HEK293 (cell line): ENCODE data around the gene TMEM238L.

Experiments
- CTCF ChIA-PET: fragments of 350-600 bp; formaldehyde crosslinking; extraction: SDS; loops from one replicate; lab custom pipeline; 2021; ENCODE audit warnings: antibody characterized with exemption; lab: Yijun Ruan, JAX
- POLR2A ChIA-PET: fragments of 300-600 bp; formaldehyde crosslinking; extraction: SDS; loops from one replicate; lab custom pipeline; 2020; ENCODE audit warnings: antibody characterized with exemption, inconsistent platforms; lab: Yijun Ruan, JAX
- H3K27ac ChIP-seq: fragments of 200-500 bp; sonication (Bioruptor generic); 2 replicates; pipeline ENCODE4 v1.5.1; 2014; ENCODE audit warnings: low read depth, low read length, control low read depth, inconsistent platforms; ENCODE audit errors: extremely low read depth
- H3K36me3 ChIP-seq, 2 experiments: fragments of 200-500 bp in 1 of 2; sonication (Bioruptor generic) in 1 of 2; 1 replicate in 1 of 2; 2 replicates in 1 of 2; pipeline ENCODE4 v1.5.1; 2014 to 2017; ENCODE audit warnings: inconsistent platforms in 2 of 2, low read length in 2 of 2; ENCODE audit not compliant: control insufficient read depth in 2 of 2, insufficient read depth in 1 of 2
- H3K4me1 ChIP-seq: fragments of 200-500 bp; sonication (Bioruptor generic); 2 replicates; pipeline ENCODE4 v1.5.1; 2014; ENCODE audit warnings: mild to moderate bottlenecking, low read length, inconsistent platforms; ENCODE audit not compliant: control insufficient read depth, insufficient read depth
- H3K4me3 ChIP-seq: 2 replicates; pipeline ENCODE4 v1.5.1; 2011; ENCODE audit warnings: low read depth, mild to moderate bottlenecking, control low read depth, low read length, moderate library complexity
- H3K9me3 ChIP-seq: fragments of 200-500 bp; sonication (Bioruptor generic); 2 replicates; pipeline ENCODE4 v1.5.1; 2014; ENCODE audit warnings: low read depth, low read length, inconsistent platforms; ENCODE audit not compliant: control insufficient read depth, insufficient read depth
- OSR2 ChIP-seq: fragments of 450-650 bp; formaldehyde crosslinking; IDR thresholded peaks from 2 replicates; pipeline ENCODE4 v1.5.1; 2016; ENCODE audit warnings: missing biosample characterization, missing genetic modification characterization
- SCRT1 ChIP-seq: fragments of 450-650 bp; formaldehyde crosslinking; IDR thresholded peaks from 2 replicates; pipeline ENCODE4 v1.5.1; 2016; ENCODE audit warnings: missing biosample characterization, missing genetic modification characterization, borderline replicate concordance
- ZBTB1 ChIP-seq: fragments of 450-650 bp; formaldehyde crosslinking; IDR thresholded peaks from 2 replicates; pipeline ENCODE4 v1.5.1; 2016; ENCODE audit warnings: missing biosample characterization, missing genetic modification characterization
- ZBTB48 ChIP-seq: fragments of 450-650 bp; formaldehyde crosslinking; IDR thresholded peaks from 2 replicates; pipeline ENCODE4 v1.5.1; 2016; ENCODE audit warnings: missing biosample characterization, missing genetic modification characterization
- ZNF132 ChIP-seq: fragments of 450-650 bp; formaldehyde crosslinking; IDR thresholded peaks from 2 replicates; pipeline ENCODE4 v1.5.1; 2017; ENCODE audit warnings: missing biosample characterization, missing genetic modification characterization, borderline replicate concordance
- ZNF140 ChIP-seq: fragments of 450-650 bp; formaldehyde crosslinking; IDR thresholded peaks from 2 replicates; pipeline ENCODE4 v1.5.1; 2016; ENCODE audit warnings: missing biosample characterization, missing genetic modification characterization
- ZNF146 ChIP-seq: fragments of 450-650 bp; formaldehyde crosslinking; IDR thresholded peaks from 2 replicates; pipeline ENCODE4 v1.5.1; 2016; ENCODE audit warnings: missing biosample characterization, missing genetic modification characterization
- ZNF155 ChIP-seq: fragments of 450-650 bp; formaldehyde crosslinking; IDR thresholded peaks from 2 replicates; pipeline ENCODE4 v1.5.1; 2016; ENCODE audit warnings: missing biosample characterization, missing genetic modification characterization
- ZNF211 ChIP-seq: fragments of 450-650 bp; formaldehyde crosslinking; IDR thresholded peaks from 2 replicates; pipeline ENCODE4 v1.5.1; 2016; ENCODE audit warnings: low read depth, missing biosample characterization, missing genetic modification characterization
- ZNF37A ChIP-seq: fragments of 450-650 bp; IDR thresholded peaks from 2 replicates; pipeline ENCODE4 v1.5.1; 2018; ENCODE audit warnings: missing biosample characterization, missing genetic modification characterization
- ZNF558 ChIP-seq: fragments of 450-650 bp; formaldehyde crosslinking; IDR thresholded peaks from 2 replicates; pipeline ENCODE4 v1.5.1; 2016; ENCODE audit warnings: missing biosample characterization, missing genetic modification characterization
- ZNF571 ChIP-seq: fragments of 450-650 bp; formaldehyde crosslinking; IDR thresholded peaks from 2 replicates; pipeline ENCODE4 v1.5.0; 2017; ENCODE audit warnings: missing biosample characterization, missing genetic modification characterization
- ZNF600 ChIP-seq: fragments of 450-650 bp; formaldehyde crosslinking; IDR thresholded peaks from 2 replicates; pipeline ENCODE4 v1.5.1; 2016; ENCODE audit warnings: missing biosample characterization, missing genetic modification characterization
- ZNF629 ChIP-seq: fragments of 450-650 bp; formaldehyde crosslinking; IDR thresholded peaks from 2 replicates; pipeline ENCODE4 v1.5.1; 2017; ENCODE audit warnings: missing biosample characterization, missing genetic modification characterization
- ZNF654 ChIP-seq: fragments of 450-650 bp; formaldehyde crosslinking; IDR thresholded peaks from 2 replicates; pipeline ENCODE4 v1.5.1; 2016; ENCODE audit warnings: low read depth, missing biosample characterization, missing genetic modification characterization
- ZNF707 ChIP-seq: fragments of 450-650 bp; formaldehyde crosslinking; IDR thresholded peaks from 2 replicates; pipeline ENCODE4 v1.5.1; 2016; ENCODE audit warnings: missing biosample characterization, missing genetic modification characterization
- ZNF792 ChIP-seq: fragments of 450-650 bp; formaldehyde crosslinking; IDR thresholded peaks from 2 replicates; pipeline ENCODE4 v1.5.1; 2016; ENCODE audit warnings: missing biosample characterization, missing genetic modification characterization
- TF ChIP-seq, protein P1 (sequence below): fragments of 450-650 bp; formaldehyde crosslinking; IDR thresholded peaks from 2 replicates; pipeline ENCODE4 v1.5.1; 2016; ENCODE audit warnings: missing biosample characterization, missing genetic modification characterization
- TF ChIP-seq, protein P2 (sequence below): fragments of 450-650 bp; formaldehyde crosslinking; IDR thresholded peaks from 2 replicates; pipeline ENCODE4 v1.5.1; 2016; ENCODE audit warnings: missing biosample characterization, missing genetic modification characterization
- TF ChIP-seq, protein P3 (sequence below): fragments of 450-650 bp; formaldehyde crosslinking; IDR thresholded peaks from 2 replicates; pipeline ENCODE4 v1.5.1; 2016; ENCODE audit warnings: missing biosample characterization, missing genetic modification characterization, borderline replicate concordance
- TF ChIP-seq, protein P4 (sequence below): fragments of 450-650 bp; formaldehyde crosslinking; IDR thresholded peaks from 2 replicates; pipeline ENCODE4 v1.5.1; 2016; ENCODE audit warnings: missing biosample characterization, missing genetic modification characterization, low read depth
- TF ChIP-seq, protein P5 (sequence below): fragments of 450-650 bp; formaldehyde crosslinking; IDR thresholded peaks from 2 replicates; pipeline ENCODE4; 2016; ENCODE audit warnings: missing biosample characterization, missing genetic modification characterization

The TMEM238L gene

DNA sequence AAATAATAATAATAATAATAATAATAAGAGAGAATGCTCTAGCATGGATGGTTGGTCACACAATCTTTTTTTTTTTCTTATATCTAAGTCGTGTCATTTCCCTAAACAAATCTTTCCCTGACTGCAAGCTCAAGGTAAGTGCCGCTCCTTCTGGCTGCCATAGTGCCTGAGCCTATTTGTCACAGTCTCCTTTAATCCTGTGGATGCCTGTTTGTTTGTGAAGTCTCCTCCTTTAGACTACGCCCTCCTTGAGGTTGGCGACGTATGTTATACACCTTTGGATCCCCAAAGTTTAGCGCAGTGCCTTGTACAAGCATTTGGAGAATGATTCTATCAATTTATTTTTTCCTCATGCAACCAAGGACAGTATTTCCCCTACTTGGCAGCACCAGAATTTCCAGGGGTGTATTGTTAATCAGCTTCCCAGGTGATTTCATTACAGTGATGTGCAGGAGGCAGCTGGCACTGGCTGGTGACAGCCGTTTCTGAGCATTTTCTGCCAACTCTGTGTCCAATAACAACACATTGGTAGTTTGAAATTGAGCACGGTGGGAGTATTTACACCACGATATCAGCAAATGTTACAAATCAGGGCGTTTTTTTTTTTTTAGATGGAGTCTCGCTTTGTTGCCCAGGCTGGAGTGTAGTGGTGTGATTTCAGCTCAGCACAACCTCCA, 26.6 kb downstream of the TMEM238L start (continued):
- TF ChIP-seq ZNF37A (tag by site-specific recombination): no peak
- no peak for TF ChIP-seq ZNF132
- TF ChIP-seq, protein P1, sequence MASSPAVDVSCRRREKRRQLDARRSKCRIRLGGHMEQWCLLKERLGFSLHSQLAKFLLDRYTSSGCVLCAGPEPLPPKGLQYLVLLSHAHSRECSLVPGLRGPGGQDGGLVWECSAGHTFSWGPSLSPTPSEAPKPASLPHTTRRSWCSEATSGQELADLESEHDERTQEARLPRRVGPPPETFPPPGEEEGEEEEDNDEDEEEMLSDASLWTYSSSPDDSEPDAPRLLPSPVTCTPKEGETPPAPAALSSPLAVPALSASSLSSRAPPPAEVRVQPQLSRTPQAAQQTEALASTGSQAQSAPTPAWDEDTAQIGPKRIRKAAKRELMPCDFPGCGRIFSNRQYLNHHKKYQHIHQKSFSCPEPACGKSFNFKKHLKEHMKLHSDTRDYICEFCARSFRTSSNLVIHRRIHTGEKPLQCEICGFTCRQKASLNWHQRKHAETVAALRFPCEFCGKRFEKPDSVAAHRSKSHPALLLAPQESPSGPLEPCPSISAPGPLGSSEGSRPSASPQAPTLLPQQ: no peak
- TF ChIP-seq, protein P2, sequence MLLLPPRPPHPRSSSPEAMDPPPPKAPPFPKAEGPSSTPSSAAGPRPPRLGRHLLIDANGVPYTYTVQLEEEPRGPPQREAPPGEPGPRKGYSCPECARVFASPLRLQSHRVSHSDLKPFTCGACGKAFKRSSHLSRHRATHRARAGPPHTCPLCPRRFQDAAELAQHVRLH (tag by site-specific recombination): no peak

DNA sequence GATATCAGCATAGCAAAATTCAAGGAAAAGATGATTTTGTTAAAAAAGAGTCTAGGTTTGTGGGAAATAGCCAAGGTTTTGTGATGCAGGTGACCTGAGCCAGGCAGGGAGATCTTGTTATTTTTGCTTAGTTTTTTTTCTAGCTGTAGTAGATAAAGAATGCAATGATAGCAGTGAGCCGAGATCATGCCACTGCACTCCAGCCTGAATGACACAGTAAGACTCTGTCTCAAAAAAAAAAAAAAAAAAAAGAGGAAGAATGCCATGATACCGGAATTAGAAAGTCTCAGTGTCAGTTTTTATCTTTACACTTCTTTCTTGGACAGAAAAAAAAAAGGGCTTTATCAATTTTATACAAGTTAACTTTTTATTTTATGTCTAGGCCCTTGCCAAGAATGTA, 27.5 kb downstream of the TMEM238L start:
- ChIA-PET POLR2A (no interaction called here), CTCF (no interaction called here)
- Histone ChIP-seq H3K36me3 (no peaks in the 10 kb centered on the region), H3K9me3 (no peaks in the 10 kb centered on the region), H3K4me1 (no peaks in the 10 kb centered on the region), H3K4me3 (no peak overlapping the region), H3K27ac (no peak overlapping the region)
- TF ChIP-seq ZNF146 (tag by site-specific recombination): no peak
- TF ChIP-seq, protein P3, sequence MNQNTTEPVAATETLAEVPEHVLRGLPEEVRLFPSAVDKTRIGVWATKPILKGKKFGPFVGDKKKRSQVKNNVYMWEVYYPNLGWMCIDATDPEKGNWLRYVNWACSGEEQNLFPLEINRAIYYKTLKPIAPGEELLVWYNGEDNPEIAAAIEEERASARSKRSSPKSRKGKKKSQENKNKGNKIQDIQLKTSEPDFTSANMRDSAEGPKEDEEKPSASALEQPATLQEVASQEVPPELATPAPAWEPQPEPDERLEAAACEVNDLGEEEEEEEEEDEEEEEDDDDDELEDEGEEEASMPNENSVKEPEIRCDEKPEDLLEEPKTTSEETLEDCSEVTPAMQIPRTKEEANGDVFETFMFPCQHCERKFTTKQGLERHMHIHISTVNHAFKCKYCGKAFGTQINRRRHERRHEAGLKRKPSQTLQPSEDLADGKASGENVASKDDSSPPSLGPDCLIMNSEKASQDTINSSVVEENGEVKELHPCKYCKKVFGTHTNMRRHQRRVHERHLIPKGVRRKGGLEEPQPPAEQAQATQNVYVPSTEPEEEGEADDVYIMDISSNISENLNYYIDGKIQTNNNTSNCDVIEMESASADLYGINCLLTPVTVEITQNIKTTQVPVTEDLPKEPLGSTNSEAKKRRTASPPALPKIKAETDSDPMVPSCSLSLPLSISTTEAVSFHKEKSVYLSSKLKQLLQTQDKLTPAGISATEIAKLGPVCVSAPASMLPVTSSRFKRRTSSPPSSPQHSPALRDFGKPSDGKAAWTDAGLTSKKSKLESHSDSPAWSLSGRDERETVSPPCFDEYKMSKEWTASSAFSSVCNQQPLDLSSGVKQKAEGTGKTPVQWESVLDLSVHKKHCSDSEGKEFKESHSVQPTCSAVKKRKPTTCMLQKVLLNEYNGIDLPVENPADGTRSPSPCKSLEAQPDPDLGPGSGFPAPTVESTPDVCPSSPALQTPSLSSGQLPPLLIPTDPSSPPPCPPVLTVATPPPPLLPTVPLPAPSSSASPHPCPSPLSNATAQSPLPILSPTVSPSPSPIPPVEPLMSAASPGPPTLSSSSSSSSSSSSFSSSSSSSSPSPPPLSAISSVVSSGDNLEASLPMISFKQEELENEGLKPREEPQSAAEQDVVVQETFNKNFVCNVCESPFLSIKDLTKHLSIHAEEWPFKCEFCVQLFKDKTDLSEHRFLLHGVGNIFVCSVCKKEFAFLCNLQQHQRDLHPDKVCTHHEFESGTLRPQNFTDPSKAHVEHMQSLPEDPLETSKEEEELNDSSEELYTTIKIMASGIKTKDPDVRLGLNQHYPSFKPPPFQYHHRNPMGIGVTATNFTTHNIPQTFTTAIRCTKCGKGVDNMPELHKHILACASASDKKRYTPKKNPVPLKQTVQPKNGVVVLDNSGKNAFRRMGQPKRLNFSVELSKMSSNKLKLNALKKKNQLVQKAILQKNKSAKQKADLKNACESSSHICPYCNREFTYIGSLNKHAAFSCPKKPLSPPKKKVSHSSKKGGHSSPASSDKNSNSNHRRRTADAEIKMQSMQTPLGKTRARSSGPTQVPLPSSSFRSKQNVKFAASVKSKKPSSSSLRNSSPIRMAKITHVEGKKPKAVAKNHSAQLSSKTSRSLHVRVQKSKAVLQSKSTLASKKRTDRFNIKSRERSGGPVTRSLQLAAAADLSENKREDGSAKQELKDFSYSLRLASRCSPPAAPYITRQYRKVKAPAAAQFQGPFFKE (tag by site-specific recombination): no peak
- TF ChIP-seq OSR2 (tag by site-specific recombination): no peak
- TF ChIP-seq ZNF571 (tag by site-specific recombination): no peak
- no peak for TF ChIP-seq ZNF707 (tag by site-specific recombination)
- TF ChIP-seq ZNF211: no peak
- no peak for TF ChIP-seq SCRT1 (tag by site-specific recombination)
- TF ChIP-seq ZNF155: no peak
- TF ChIP-seq, protein P4, sequence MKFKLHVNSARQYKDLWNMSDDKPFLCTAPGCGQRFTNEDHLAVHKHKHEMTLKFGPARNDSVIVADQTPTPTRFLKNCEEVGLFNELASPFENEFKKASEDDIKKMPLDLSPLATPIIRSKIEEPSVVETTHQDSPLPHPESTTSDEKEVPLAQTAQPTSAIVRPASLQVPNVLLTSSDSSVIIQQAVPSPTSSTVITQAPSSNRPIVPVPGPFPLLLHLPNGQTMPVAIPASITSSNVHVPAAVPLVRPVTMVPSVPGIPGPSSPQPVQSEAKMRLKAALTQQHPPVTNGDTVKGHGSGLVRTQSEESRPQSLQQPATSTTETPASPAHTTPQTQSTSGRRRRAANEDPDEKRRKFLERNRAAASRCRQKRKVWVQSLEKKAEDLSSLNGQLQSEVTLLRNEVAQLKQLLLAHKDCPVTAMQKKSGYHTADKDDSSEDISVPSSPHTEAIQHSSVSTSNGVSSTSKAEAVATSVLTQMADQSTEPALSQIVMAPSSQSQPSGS (tag by site-specific recombination): no peak
- TF ChIP-seq ZNF629 (tag by site-specific recombination): no peak
- no peak for TF ChIP-seq ZNF792
- no peak for TF ChIP-seq ZBTB48
- TF ChIP-seq ZNF600: no peak
- TF ChIP-seq ZNF558 (tag by site-specific recombination): no peak
- TF ChIP-seq ZNF654: no peak
- no peak for TF ChIP-seq ZNF140
- no peak for TF ChIP-seq ZBTB1
- TF ChIP-seq, protein P5, sequence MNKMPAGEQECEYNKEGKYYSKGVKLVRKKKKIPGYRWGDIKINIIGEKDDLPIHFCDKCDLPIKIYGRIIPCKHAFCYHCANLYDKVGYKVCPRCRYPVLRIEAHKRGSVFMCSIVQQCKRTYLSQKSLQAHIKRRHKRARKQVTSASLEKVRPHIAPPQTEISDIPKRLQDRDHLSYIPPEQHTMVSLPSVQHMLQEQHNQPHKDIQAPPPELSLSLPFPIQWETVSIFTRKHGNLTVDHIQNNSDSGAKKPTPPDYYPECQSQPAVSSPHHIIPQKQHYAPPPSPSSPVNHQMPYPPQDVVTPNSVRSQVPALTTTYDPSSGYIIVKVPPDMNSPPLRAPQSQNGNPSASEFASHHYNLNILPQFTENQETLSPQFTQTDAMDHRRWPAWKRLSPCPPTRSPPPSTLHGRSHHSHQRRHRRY (tag by site-specific recombination): no peak
